Neural crest cell (in vitro differentiated cells): ENCODE results near the gene SLC12A7. TPM values are rescaled to one million over a fixed set of nuclear protein-coding genes. Genes with fewer than 3 reads are reported as not detected.
A peak's percentile ranks its signal among the peaks of the same experiment; 100 is the strongest.

ENCODE experiments used
- DNase-seq: peaks from one replicate; pipeline ENCODE4 v3.0.0; 2021; ENCODE audit warnings: low read depth, mixed read lengths, low spot score
- H3K27ac Mint-ChIP-seq: one replicate; pipeline ENCODE4 v1.8.0; 2021; ENCODE audit warnings: mild to moderate bottlenecking, mixed read lengths; ENCODE audit not compliant: unreplicated experiment
- H3K27me3 Mint-ChIP-seq: 2 replicates; pipeline ENCODE4 v1.8.0; 2021; ENCODE audit warnings: low read depth, mild to moderate bottlenecking, mixed read lengths
- H3K36me3 Mint-ChIP-seq: 2 replicates; pipeline ENCODE4 v1.8.0; 2021; ENCODE audit warnings: low read depth, mild to moderate bottlenecking, mixed read lengths
- H3K4me1 Mint-ChIP-seq: 2 replicates; pipeline ENCODE4 v1.8.0; 2021; ENCODE audit warnings: mixed read lengths
- H3K4me3 Mint-ChIP-seq: one replicate; pipeline ENCODE4 v1.8.0; 2021; ENCODE audit warnings: mild to moderate bottlenecking, mixed read lengths
- H3K9me3 Mint-ChIP-seq: 2 replicates; pipeline ENCODE4 v1.8.0; 2021; ENCODE audit warnings: mixed read lengths
- total RNA-seq: library from RNA; stranded (reverse); gene quantifications from 2 replicates; pipeline ENCODE4 v1.2.1, GENCODE V29; 2021
- TF ChIP-seq, protein P1 (sequence below): fragments of 200-600 bp; sonication (generic); conservative IDR thresholded peaks from 2 replicates; pipeline ENCODE4 v1.5.0; 2021; ENCODE audit warnings: antibody characterized with exemption, mild to moderate bottlenecking

The SLC12A7 gene
- total RNA-seq, 1 donor from 2014 or later = 40.7 TPM

DNA sequence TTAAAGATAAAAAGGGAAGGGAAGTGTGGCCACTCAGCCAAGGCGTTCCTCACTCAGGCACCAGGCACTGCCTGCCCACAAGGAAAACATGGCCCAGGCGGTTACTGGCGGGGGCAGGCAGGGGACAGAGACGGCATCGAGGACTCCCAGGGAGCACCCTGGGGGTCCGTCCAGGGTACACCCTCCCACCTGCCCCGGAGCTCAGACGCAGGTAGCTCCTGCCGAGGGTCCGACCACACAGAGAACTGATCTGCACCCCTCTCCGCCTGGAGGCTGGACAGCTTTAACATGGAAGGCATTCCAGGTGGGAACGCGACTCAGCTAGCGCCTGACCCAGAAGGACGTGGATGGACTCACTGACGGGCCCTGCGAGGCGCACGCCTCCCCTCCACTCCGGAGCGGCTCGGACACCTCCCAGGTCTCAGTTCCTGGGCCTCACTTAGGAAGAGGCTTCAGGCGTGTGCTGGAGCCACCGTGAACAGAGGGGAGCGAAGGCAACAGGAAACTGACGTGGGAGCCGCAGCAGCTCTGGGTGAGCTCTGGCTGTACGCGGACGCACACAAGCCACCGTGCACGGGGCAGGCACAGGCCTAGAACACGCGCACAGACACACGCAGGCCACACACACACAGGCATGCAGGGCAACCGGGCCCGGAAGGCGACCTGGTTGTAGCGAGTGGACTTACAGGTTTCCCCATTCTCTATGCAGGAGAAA is 55.8 kb downstream of the SLC12A7 start:
- no peak for DNase-seq

DNA sequence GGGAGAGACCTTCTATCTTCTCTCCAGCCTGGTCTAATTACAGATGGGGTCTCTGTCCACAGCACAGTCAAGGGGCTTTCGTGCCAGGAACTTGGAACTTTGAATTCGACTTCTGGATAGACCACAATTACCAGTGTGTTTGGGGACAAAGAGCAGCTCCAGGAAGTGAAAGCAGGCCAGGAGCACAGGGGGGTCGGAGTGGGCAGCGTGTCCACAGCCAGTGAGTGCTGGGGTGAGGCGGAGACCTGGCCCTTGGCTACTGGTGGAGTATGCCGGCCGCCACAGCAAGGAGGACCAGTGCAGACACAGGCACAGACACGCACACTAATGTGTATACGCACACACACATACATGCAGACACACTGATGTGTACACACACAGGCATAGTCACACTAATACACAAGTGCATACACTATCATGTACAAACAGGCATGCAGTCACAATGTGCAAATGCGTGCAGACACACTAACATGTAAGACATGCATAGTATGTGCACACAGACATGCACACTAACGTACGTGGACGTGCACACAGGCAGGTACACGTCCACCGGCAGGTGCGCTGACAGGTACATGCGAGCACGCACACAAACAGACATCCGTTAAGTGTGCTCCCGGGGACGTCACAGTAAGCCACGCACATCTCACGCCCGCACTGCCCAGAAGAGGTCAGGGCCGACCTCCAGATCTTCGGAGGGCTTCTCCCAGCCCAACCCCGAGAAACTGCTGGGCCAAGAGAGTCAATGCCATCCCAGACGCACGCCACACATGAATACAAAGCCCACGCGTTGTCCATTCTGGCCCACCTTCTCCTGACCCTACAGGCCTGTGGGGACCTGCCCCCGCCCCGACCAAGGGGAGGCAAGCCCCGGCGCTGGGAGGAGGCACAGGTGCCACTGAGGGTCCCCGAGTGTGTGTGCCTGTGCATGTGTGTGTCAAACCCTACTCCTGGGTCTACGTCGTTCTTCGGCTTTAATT is 56.8 kb downstream of the SLC12A7 start:
- H3K4me3 Mint-ChIP-seq = peak overlapping the region; percentile 19
- peak overlapping the region; percentile 67 for H3K27ac Mint-ChIP-seq
- DNase-seq = no peak
- H3K27me3 Mint-ChIP-seq = no peaks in the 10 kb centered on the region
- H3K4me1 Mint-ChIP-seq = peaks cover 16% of the 10 kb centered on the region
- no peaks in the 10 kb centered on the region for H3K9me3 Mint-ChIP-seq
- peaks cover 2% of the 10 kb centered on the region for H3K36me3 Mint-ChIP-seq
- TF ChIP-seq, protein P1, sequence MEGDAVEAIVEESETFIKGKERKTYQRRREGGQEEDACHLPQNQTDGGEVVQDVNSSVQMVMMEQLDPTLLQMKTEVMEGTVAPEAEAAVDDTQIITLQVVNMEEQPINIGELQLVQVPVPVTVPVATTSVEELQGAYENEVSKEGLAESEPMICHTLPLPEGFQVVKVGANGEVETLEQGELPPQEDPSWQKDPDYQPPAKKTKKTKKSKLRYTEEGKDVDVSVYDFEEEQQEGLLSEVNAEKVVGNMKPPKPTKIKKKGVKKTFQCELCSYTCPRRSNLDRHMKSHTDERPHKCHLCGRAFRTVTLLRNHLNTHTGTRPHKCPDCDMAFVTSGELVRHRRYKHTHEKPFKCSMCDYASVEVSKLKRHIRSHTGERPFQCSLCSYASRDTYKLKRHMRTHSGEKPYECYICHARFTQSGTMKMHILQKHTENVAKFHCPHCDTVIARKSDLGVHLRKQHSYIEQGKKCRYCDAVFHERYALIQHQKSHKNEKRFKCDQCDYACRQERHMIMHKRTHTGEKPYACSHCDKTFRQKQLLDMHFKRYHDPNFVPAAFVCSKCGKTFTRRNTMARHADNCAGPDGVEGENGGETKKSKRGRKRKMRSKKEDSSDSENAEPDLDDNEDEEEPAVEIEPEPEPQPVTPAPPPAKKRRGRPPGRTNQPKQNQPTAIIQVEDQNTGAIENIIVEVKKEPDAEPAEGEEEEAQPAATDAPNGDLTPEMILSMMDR = no peak

More for the DNA sequence above, 55.8 kb downstream of the SLC12A7 start:
- TF ChIP-seq, protein P1 = no peak
- Mint-ChIP-seq H3K27ac (no peak overlapping the region), H3K27me3 (no peaks in the 10 kb centered on the region), H3K9me3 (no peaks in the 10 kb centered on the region), H3K4me1 (peaks cover 15% of the 10 kb centered on the region), H3K4me3 (no peak overlapping the region), H3K36me3 (peaks cover 2% of the 10 kb centered on the region)

DNA sequence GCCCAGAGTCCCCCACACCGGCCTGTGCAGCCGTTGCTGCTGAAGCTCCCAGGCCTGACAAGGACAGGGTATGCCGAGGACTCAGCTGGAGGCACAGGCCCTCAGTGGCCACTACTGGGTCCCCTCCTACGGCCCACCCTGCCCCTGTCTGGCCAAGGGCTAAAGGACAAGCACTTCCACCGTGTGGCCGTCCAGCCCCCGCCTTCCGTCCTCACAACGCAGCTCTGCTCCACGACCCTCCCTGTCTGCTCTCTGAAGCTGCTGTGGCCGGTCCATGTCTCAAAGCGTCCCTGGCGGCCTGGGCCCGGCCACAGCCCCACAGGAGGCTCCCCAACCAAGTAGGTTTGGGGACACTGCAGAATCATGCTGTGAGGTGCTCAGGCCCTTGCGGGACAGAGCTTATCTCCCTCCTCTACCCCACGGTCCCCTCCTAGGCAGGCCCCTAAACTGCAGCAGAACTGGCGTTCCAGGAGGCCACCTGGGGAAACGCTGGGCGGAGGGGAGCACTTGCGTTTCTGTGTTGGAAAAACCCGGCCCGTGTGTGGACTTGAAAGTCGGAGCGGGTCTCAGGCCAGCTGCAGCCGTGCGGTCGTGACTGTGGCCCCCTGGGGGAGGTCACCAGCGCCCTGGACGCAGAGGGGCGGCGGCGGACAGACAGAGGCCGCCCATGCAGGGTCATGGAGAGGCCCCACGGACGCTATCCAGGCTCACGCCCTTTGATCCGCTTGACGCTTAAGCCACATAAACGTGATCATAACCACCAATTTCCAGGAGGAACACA is 57.7 kb downstream of the SLC12A7 start:
- no peak for DNase-seq
- TF ChIP-seq, protein P1 = no peak
- peaks cover 2% of the 10 kb centered on the region for H3K36me3 Mint-ChIP-seq
- H3K4me1 Mint-ChIP-seq = peaks cover 13% of the 10 kb centered on the region
- H3K27me3 Mint-ChIP-seq = no peaks in the 10 kb centered on the region
- H3K9me3 Mint-ChIP-seq = no peaks in the 10 kb centered on the region
- peak overlapping the region; percentile 62 for H3K27ac Mint-ChIP-seq
- peak overlapping the region; percentile 19 for H3K4me3 Mint-ChIP-seq

DNA sequence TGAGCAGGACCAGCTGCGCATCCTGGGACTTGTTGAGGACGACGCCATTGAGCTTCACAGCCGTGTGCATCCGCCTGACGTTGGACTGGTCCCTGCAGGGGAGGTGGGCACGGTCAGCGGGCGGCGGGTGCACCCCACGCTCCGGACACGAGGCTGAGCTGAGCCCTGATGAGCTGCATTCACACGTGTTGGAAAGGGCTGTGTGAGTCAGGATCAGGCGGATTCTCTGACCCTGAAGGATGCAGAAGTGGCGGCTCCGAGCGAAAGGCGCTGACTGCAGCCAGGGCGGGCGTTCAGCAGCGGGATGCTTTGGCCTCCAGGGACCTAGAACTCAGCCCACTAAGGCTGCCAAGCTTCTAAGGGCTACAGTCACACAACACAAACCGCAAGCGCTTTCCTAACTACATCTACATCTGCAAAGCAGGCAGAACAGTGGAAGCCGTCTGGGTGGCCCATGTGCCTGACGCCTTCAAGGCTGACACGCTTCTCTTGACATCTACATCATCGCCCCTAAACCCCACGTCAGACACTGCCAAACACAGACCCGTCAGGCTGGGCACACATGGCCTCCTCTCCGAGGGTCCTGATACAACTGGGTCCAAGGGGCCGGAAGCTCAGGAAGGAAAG is 58.4 kb downstream of the SLC12A7 start:
- H3K9me3 Mint-ChIP-seq = no peaks in the 10 kb centered on the region
- H3K36me3 Mint-ChIP-seq = peaks cover 2% of the 10 kb centered on the region
- DNase-seq = no peak
- H3K4me3 Mint-ChIP-seq = no peak overlapping the region
- TF ChIP-seq, protein P1 = no peak
- H3K4me1 Mint-ChIP-seq = peaks cover 13% of the 10 kb centered on the region
- no peaks in the 10 kb centered on the region for H3K27me3 Mint-ChIP-seq
- no peak overlapping the region for H3K27ac Mint-ChIP-seq
